HCT116 (cell line): Measurements from ENCODE around the gene VEZF1. TPM values are rescaled to one million over a fixed set of nuclear protein-coding genes. Genes with fewer than 3 reads are reported as not detected.

Experiments
- ATAC-seq: fragments of 200-7000 bp; cut with Tn5 transposase; 2 replicates; pipeline ENCODE4 v1.9.1; 2020; ENCODE audit warnings: mild to moderate bottlenecking, moderate library complexity
- BruUV-seq: library from RNA; stranded (reverse); fragments of 400-500 nt; replicated peaks from 2 replicates; lab custom pipeline; 2021; lab: Mats Ljungman, UMichigan
- CTCF ChIA-PET: fragments of 300-600 bp; sonication (Branson Sonifier 250); formaldehyde crosslinking; loops from one replicate; lab custom pipeline; 2021; ENCODE audit warnings: antibody characterized with exemption; lab: Charles Lee
- POLR2A ChIA-PET: fragments of 300-600, 350-600 bp; sonication (Branson Sonifier 250); formaldehyde crosslinking; loops from one replicate; lab custom pipeline; 2021; ENCODE audit warnings: antibody characterized with exemption; lab: Charles Lee
- RAD21 ChIA-PET, 2 experiments: fragments of 300-600 bp; sonication (Branson Sonifier 250); formaldehyde crosslinking; loops; one replicate each; lab custom pipeline; 2023; ENCODE audit warnings: low total read pairs in 2 of 2; ENCODE audit not compliant: uncharacterized antibody in 2 of 2, unreplicated experiment in 2 of 2, low non-redundant PET in 1 of 2; lab: Charles Lee
- DNase-seq: peaks from one replicate; pipeline ENCODE4 v3.0.0-alpha.2; 2010; ENCODE audit warnings: low read depth, low spot score
- H2AFZ ChIP-seq: fragments of 200-600 bp; shearing (Covaris generic), sonication (generic); 2 replicates; pipeline ENCODE4 v1.6.1; 2017; ENCODE audit warnings: low read depth, mixed run types, mixed read lengths, antibody characterized with exemption, low read length; ENCODE audit not compliant: poor library complexity, severe bottlenecking
- H3K27ac ChIP-seq: 2 replicates; pipeline ENCODE4 v1.5.1; 2012; ENCODE audit warnings: low read depth, low read length
- H3K27me3 ChIP-seq: fragments of 200-600 bp; sonication (generic); 2 replicates; pipeline ENCODE4 v1.6.1; 2016; ENCODE audit warnings: mixed run types, low read length, mixed read lengths; ENCODE audit not compliant: insufficient read depth
- H3K36me3 ChIP-seq, 2 experiments: fragments of 200-500 bp in 1 of 2; fragments of 200-600 bp in 1 of 2; sonication (Bioruptor generic) in 1 of 2; sonication (generic) in 1 of 2; 2 replicates each; pipeline versions ENCODE4 v1.5.1 to v1.6.1; 2014 to 2016; ENCODE audit warnings: low read length in 2 of 2, inconsistent platforms in 1 of 2, mixed read lengths in 1 of 2, mixed run types in 1 of 2; ENCODE audit not compliant: insufficient read depth in 2 of 2, control insufficient read depth in 1 of 2
- H3K4me1 ChIP-seq, 2 experiments: fragments of 200-600 bp in 1 of 2; sonication (generic) in 1 of 2; 2 replicates each; pipeline versions ENCODE4 v1.5.1 to v1.6.1; 2012 to 2017; ENCODE audit warnings: low read length in 2 of 2, inconsistent platforms in 1 of 2, mild to moderate bottlenecking in 1 of 2, mixed read lengths in 1 of 2, mixed run types in 1 of 2, moderate library complexity in 1 of 2; ENCODE audit not compliant: insufficient read depth in 2 of 2, control insufficient read depth in 1 of 2
- H3K4me2 ChIP-seq: fragments of 200-600 bp; sonication (generic); 2 replicates; pipeline ENCODE4 v1.6.1; 2017; ENCODE audit warnings: mixed run types, low read length, mixed read lengths
- H3K4me3 ChIP-seq, 2 experiments: fragments of 200-600 bp in 1 of 2; sonication (generic) in 1 of 2; replicated peaks in 1 of 2; 2 replicates each; pipeline ENCODE4 v1.5.1; 2011 to 2016; ENCODE audit warnings: low read length in 2 of 2, control low read depth in 1 of 2, low read depth in 1 of 2, mild to moderate bottlenecking in 1 of 2, mixed read lengths in 1 of 2, mixed run types in 1 of 2
- H3K79me2 ChIP-seq: fragments of 200-600 bp; sonication (generic); 2 replicates; pipeline ENCODE4 v1.6.1; 2017; ENCODE audit warnings: mild to moderate bottlenecking, mixed run types, low read length, moderate library complexity, mixed read lengths; ENCODE audit not compliant: insufficient read depth
- H3K9ac ChIP-seq: fragments of 200-600 bp; sonication (generic); 2 replicates; pipeline ENCODE4 v1.6.1; 2016; ENCODE audit warnings: low read length, mixed read lengths
- H3K9me2 ChIP-seq: fragments of 200-600 bp; sonication (generic), shearing (Covaris generic); 2 replicates; pipeline ENCODE4 v1.6.1; 2017; ENCODE audit warnings: mixed run types, mild to moderate bottlenecking, moderate library complexity; ENCODE audit not compliant: insufficient read depth
- H3K9me3 ChIP-seq, 2 experiments: fragments of 200-500 bp in 1 of 2; fragments of 200-600 bp in 1 of 2; sonication (Bioruptor generic) in 1 of 2; sonication (generic) in 1 of 2; 2 replicates each; pipeline ENCODE4 v1.6.1; 2014 to 2017; ENCODE audit warnings: low read length in 2 of 2, mixed read lengths in 2 of 2, inconsistent platforms in 1 of 2, low read depth in 1 of 2, mild to moderate bottlenecking in 1 of 2, mixed run types in 1 of 2, moderate library complexity in 1 of 2; ENCODE audit not compliant: control insufficient read depth in 1 of 2, insufficient read depth in 1 of 2
- H4K20me1 ChIP-seq: fragments of 200-600 bp; sonication (generic), shearing (Covaris generic); 2 replicates; pipeline ENCODE4 v1.6.1; 2017; ENCODE audit warnings: mixed run types, mild to moderate bottlenecking, moderate library complexity; ENCODE audit not compliant: insufficient read depth
- EGR1 ChIP-seq: IDR thresholded peaks from 2 replicates; pipeline ENCODE4 v1.6.1; 2012; ENCODE audit warnings: low read depth
- EZH2 ChIP-seq: fragments of 200-600 bp; sonication (generic); IDR thresholded peaks from 2 replicates; pipeline ENCODE4 v1.6.1; 2017; ENCODE audit warnings: antibody characterized with exemption, mixed run types
- FOSL1 ChIP-seq: IDR thresholded peaks from 2 replicates; pipeline ENCODE4 v1.6.1; 2012; ENCODE audit warnings: low read depth
- POLR2A ChIP-seq: IDR thresholded peaks from 2 replicates; pipeline ENCODE4 v1.7.0; 2011; ENCODE audit warnings: borderline replicate concordance; ENCODE audit not compliant: insufficient read depth, insufficient read length; ENCODE audit errors: extremely low read depth
- POLR2AphosphoS5 ChIP-seq: IDR thresholded peaks from 2 replicates; pipeline ENCODE4 v1.6.1; 2011; ENCODE audit warnings: mild to moderate bottlenecking, low read depth, low read length, moderate library complexity
- RAD21 ChIP-seq: IDR thresholded peaks from 2 replicates; pipeline ENCODE4 v1.6.1; 2012; ENCODE audit warnings: low read depth, mild to moderate bottlenecking
- SIN3A ChIP-seq: IDR thresholded peaks from 2 replicates; pipeline ENCODE4 v1.6.1; 2012; ENCODE audit warnings: low read depth
- SP1 ChIP-seq: IDR thresholded peaks from 2 replicates; pipeline ENCODE4 v1.6.1; 2012; ENCODE audit warnings: low read depth
- YY1 ChIP-seq: IDR thresholded peaks from 2 replicates; pipeline ENCODE4 v1.6.1; 2011; ENCODE audit warnings: low read length, low read depth, moderate library complexity, mild to moderate bottlenecking; ENCODE audit not compliant: insufficient replicate concordance; ENCODE audit errors: extremely low read depth
- intact Hi-C: fragments of 100-400 bp; cut with micrococcal nuclease; formaldehyde crosslinking; loops from 2 replicates; pipeline ENCODE4 v1.10.0; 2022
- total RNA-seq: library from RNA; stranded (reverse); gene quantifications from one replicate; pipeline ENCODE4 v1.2.1, GENCODE V29; 2021; ENCODE audit not compliant: unreplicated experiment
- TF ChIP-seq, protein P1 (sequence below): IDR thresholded peaks from 2 replicates; pipeline ENCODE4 v1.6.1; 2012

The VEZF1 gene
- total RNA-seq, 1 experiment from 2014 or later: 70.2 TPM

DNA sequence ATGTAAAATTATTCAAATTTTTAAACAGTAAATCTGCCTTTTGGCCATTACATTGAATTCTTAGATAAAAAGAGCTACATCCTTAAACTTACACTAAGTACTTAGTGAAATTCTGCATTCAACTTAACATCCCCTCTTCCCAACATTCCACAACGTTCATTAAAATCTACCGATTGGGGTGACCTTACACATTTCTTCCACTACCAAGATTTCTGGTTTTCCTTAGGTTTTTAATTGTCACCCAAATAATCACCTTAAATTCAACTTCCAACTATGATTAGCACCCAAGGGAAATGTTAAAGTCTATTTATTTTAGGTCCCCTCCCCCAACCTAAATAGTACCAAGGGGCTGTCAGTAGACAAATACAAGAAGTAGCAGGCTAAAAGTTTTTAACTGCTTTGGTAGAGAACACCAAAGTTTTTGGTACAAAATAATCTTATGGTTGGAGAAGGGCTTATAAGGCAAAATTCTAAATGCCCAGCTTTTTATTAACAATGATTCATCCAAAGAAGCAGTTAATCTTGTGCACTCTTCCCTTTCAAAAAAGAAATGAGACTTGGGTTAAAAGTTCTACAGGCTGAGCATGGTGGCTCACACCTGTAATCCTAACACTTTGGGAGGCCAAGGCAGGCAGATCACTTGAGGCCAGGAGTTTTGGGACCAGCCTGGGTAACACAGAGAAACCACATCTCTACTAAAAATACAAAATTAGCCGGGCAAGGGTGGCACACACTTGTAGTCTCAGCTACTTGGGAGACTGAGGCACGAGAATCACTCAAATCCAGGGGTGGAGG is 14.3 kb upstream of the VEZF1 start:
- no peak overlapping the region for H3K4me2 ChIP-seq
- ChIA-PET CTCF (interaction anchor here (1.1 to 15.4 kb wide), 3 partner anchors 12 to 145 kb away, joined by 3 to 288 read pairs (median 57); partner anchors contain the start of gene VEZF1), POLR2A (interaction anchor here (0.9 to 4.3 kb wide), 4 partner anchors 12 to 142 kb away, joined by 3 to 30 read pairs (median 3); partner anchors contain the start of genes CUEDC1 and VEZF1)

DNA sequence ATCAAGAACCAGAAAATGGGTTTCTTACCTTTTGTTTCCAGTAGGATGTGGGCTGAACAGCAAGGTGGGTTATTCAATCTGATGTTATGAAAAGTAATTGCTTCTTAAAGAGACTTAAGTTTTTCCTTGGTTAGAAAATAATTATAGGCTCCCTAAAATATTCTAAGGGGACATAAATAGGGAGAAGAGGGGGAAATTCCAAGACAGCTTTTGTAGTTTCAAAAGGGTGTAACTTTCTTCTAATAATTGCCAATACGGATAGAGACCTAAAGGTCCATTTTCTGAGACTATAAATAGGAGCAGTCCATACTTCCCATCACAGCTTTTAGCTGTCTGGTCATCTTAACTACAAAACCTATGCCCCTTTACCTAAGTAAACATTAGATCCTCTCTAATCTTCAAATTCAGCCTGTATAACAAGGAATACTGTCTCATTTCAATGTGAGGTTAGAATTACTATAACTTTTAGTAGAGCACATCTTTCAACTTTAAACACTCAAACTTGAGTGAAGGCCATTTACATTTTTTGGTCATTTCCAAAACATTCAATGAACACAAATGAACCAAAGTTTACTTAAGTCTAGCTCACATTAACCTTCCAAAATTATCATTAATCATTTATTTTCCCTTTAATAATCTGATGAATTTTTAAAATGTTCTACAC is 13.5 kb upstream of the VEZF1 start:
- Histone ChIP-seq H4K20me1 (peaks cover 78% of the 10 kb centered on the region), H3K4me3 (no peak overlapping the region), H3K9me2 (no peaks in the 10 kb centered on the region), H3K79me2 (peaks cover 82% of the 10 kb centered on the region), H3K9me3 (no peaks in the 10 kb centered on the region), H3K4me2 (no peak overlapping the region), H3K36me3 (peaks cover 66 to 93% of the 10 kb centered on the region in 2 experiments), H3K4me1 (peaks cover 16 to 53% of the 10 kb centered on the region in 2 experiments), H3K27ac (peak overlapping the region; percentile 9; the same call in 1 of the 2 replicates), H3K9ac (no peak overlapping the region), H2AFZ (no peak overlapping the region), H3K27me3 (no peaks in the 10 kb centered on the region)
- 0 out of 2 replicates have a peak, but pooled peaks have one; percentile 12 for TF ChIP-seq SP1
- TF ChIP-seq, protein P1, sequence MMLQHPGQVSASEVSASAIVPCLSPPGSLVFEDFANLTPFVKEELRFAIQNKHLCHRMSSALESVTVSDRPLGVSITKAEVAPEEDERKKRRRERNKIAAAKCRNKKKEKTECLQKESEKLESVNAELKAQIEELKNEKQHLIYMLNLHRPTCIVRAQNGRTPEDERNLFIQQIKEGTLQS: no peak
- no peak for TF ChIP-seq YY1
- no peak for TF ChIP-seq EZH2
- no peak for TF ChIP-seq SIN3A
- TF ChIP-seq POLR2AphosphoS5: peak; percentile 52
- no peak for ATAC-seq
- ChIA-PET CTCF (interaction anchor here (0.8 to 15.4 kb wide), 4 partner anchors 12 to 144 kb away, joined by 3 to 288 read pairs (median 30); partner anchors contain the start of gene VEZF1), RAD21 (no interaction called here), POLR2A (interaction anchor here (1.1 to 4.3 kb wide), 5 partner anchors 12 to 151 kb away, joined by 3 to 30 read pairs (median 4); partner anchors contain the start of genes CUEDC1, DYNLL2, MRPS23 and VEZF1)
- BruUV-seq: no TSS peak
- no peak for DNase-seq
- intact Hi-C loops: no loop called here

More for the DNA sequence above, 14.3 kb upstream of the VEZF1 start:
- H3K9me2 ChIP-seq: no peaks in the 10 kb centered on the region
- peaks cover 59 to 86% of the 10 kb centered on the region in 2 experiments for H3K36me3 ChIP-seq
- ATAC-seq (no peak), DNase-seq (no peak)
- TF ChIP-seq POLR2A (no peak), SIN3A (0 out of 2 replicates have a peak, but pooled peaks have one; percentile 20), POLR2AphosphoS5 (no peak; the same call in 1 of the 2 replicates), RAD21 (no peak), FOSL1 (no peak), EGR1 (peak; percentile 15; the same call in 1 of the 2 replicates)
- RAD21 ChIA-PET: no interaction called here
- no peak overlapping the region for H3K9ac ChIP-seq
- peak overlapping the region; percentile 5; the same call in 1 of the 2 replicates for H3K27ac ChIP-seq
- peaks cover 16 to 48% of the 10 kb centered on the region in 2 experiments for H3K4me1 ChIP-seq
- intact Hi-C loops: no loop called here
- no peaks in the 10 kb centered on the region for H3K9me3 ChIP-seq
- no peak overlapping the region for H2AFZ ChIP-seq
- H4K20me1 ChIP-seq: peaks cover 72% of the 10 kb centered on the region
- peaks cover 84% of the 10 kb centered on the region for H3K79me2 ChIP-seq
- no peaks in the 10 kb centered on the region for H3K27me3 ChIP-seq
- no TSS peak for BruUV-seq
- no peak overlapping the region for H3K4me3 ChIP-seq
